ENCODE measurements around the gene STAT1.

DNA sequence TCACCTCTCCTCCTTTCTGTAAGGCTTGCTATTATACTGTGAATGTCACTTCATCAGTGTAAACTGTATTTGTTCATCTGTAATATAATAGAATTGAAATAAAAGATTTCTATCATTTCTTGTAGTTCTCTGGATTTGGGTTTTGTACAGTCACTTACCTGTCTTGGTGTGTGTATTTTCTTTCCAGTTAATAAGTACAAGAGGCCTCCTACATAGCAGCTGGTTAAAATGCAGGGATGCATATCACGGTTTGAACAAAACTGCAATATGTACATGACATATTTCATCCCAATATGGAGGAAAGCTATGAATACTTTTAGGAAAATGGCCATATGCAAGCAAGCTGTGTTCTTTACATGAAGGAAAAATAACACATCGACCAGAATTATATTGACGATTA, 5.4 kb upstream of the STAT1 start:
- no peak for TF ChIP-seq POLR2A (IDR thresholded peaks at IDR 0.05)
- TF ChIP-seq, protein P1, sequence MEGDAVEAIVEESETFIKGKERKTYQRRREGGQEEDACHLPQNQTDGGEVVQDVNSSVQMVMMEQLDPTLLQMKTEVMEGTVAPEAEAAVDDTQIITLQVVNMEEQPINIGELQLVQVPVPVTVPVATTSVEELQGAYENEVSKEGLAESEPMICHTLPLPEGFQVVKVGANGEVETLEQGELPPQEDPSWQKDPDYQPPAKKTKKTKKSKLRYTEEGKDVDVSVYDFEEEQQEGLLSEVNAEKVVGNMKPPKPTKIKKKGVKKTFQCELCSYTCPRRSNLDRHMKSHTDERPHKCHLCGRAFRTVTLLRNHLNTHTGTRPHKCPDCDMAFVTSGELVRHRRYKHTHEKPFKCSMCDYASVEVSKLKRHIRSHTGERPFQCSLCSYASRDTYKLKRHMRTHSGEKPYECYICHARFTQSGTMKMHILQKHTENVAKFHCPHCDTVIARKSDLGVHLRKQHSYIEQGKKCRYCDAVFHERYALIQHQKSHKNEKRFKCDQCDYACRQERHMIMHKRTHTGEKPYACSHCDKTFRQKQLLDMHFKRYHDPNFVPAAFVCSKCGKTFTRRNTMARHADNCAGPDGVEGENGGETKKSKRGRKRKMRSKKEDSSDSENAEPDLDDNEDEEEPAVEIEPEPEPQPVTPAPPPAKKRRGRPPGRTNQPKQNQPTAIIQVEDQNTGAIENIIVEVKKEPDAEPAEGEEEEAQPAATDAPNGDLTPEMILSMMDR (IDR thresholded peaks at IDR 0.05): no peak
- no peak for TF ChIP-seq POLR2AphosphoS5 (IDR thresholded peaks at IDR 0.05)
- TF ChIP-seq EP300 (IDR thresholded peaks at IDR 0.05; ENCODE audit: low read depth): no peak
